H9 (cell line): ENCODE measurements around the gene NFATC1. TPM values are rescaled to one million over a fixed set of nuclear protein-coding genes. Genes with fewer than 3 reads are reported as not detected.

Source experiments
- DNase-seq: peaks from one replicate; pipeline ENCODE4 v3.0.0-alpha.2; 2017
- H2AFZ ChIP-seq: one replicate; pipeline ENCODE4 v1.6.1; 2013; ENCODE audit warnings: mild to moderate bottlenecking, low read length, control low read depth, moderate library complexity
- H2AK5ac ChIP-seq: 2 replicates; pipeline ENCODE4 v1.6.1; 2013; ENCODE audit warnings: low read length, control low read depth, mixed read lengths; ENCODE audit not compliant: insufficient read length
- H2BK120ac ChIP-seq: one replicate; pipeline ENCODE4 v1.6.1; 2013; ENCODE audit warnings: low read depth, mild to moderate bottlenecking, low read length, control low read depth, inconsistent platforms; ENCODE audit not compliant: poor library complexity, severe bottlenecking
- H2BK12ac ChIP-seq: 2 replicates; pipeline ENCODE4 v1.6.1; 2013; ENCODE audit warnings: low read length, control low read depth, mixed read lengths, low read depth; ENCODE audit not compliant: insufficient read length
- H2BK15ac ChIP-seq: 2 replicates; pipeline ENCODE4 v1.6.1; 2013; ENCODE audit warnings: low read depth, low read length, control low read depth
- H2BK20ac ChIP-seq: one replicate; pipeline ENCODE4 v1.6.1; 2013; ENCODE audit warnings: low read depth, mild to moderate bottlenecking, low read length, control low read depth, inconsistent platforms; ENCODE audit not compliant: poor library complexity, severe bottlenecking
- H2BK5ac ChIP-seq: 2 replicates; pipeline ENCODE4 v1.6.1; 2013; ENCODE audit warnings: low read length, control low read depth, mixed read lengths; ENCODE audit not compliant: insufficient read length
- H3K14ac ChIP-seq: 2 replicates; pipeline ENCODE4 v1.6.1; 2013; ENCODE audit warnings: low read length, control low read depth; ENCODE audit not compliant: insufficient read depth
- H3K18ac ChIP-seq: 2 replicates; pipeline ENCODE4 v1.6.1; 2013; ENCODE audit warnings: low read depth, mild to moderate bottlenecking, mixed read lengths, low read length, control low read depth; ENCODE audit not compliant: insufficient read length
- H3K23ac ChIP-seq: 2 replicates; pipeline ENCODE4 v1.6.1; 2013; ENCODE audit warnings: low read length, control low read depth, mixed read lengths, low read depth; ENCODE audit not compliant: insufficient read length
- H3K23me2 ChIP-seq: 2 replicates; pipeline ENCODE4 v1.6.1; 2013; ENCODE audit warnings: low read depth, mild to moderate bottlenecking, mixed read lengths, low read length, control low read depth; ENCODE audit not compliant: insufficient read length, poor library complexity, severe bottlenecking
- H3K27ac ChIP-seq: 2 replicates; pipeline ENCODE4 v1.5.1; 2013; ENCODE audit warnings: low read length, control low read depth, mixed read lengths, low read depth; ENCODE audit not compliant: insufficient read length
- H3K27me3 ChIP-seq: 2 replicates; pipeline ENCODE4 v1.6.1; 2013; ENCODE audit warnings: low read length, control low read depth, inconsistent platforms; ENCODE audit not compliant: insufficient read depth
- H3K4ac ChIP-seq: 2 replicates; pipeline ENCODE4 v1.6.1; 2013; ENCODE audit warnings: low read depth, mild to moderate bottlenecking, control low read depth, inconsistent platforms, low read length, moderate library complexity
- H3K4me1 ChIP-seq: 2 replicates; pipeline ENCODE4 v1.6.1; 2013; ENCODE audit warnings: low read length, control low read depth, inconsistent platforms; ENCODE audit not compliant: insufficient read depth
- H3K4me2 ChIP-seq: 2 replicates; pipeline ENCODE4 v1.6.1; 2013; ENCODE audit warnings: low read length, control low read depth, mixed read lengths; ENCODE audit not compliant: insufficient read length, insufficient read depth
- H3K56ac ChIP-seq: 2 replicates; pipeline ENCODE4 v1.6.1; 2013; ENCODE audit warnings: low read depth, mild to moderate bottlenecking, mixed read lengths, low read length, control low read depth; ENCODE audit not compliant: insufficient read length
- H3K79me1 ChIP-seq: 2 replicates; pipeline ENCODE4 v1.6.1; 2013; ENCODE audit warnings: low read depth, mild to moderate bottlenecking, moderate library complexity, low read length, control low read depth, inconsistent platforms; ENCODE audit not compliant: insufficient read depth, poor library complexity, severe bottlenecking
- H3K79me2 ChIP-seq: 2 replicates; pipeline ENCODE4 v1.6.1; 2013; ENCODE audit warnings: low read length, control low read depth, inconsistent platforms; ENCODE audit not compliant: insufficient read depth
- H3K9ac ChIP-seq: 2 replicates; pipeline ENCODE4 v1.6.1; 2013; ENCODE audit warnings: low read length, control low read depth, mixed read lengths; ENCODE audit not compliant: insufficient read length; ENCODE audit errors: extremely low read depth
- H3K9me3 ChIP-seq: one replicate; pipeline ENCODE4 v1.6.1; 2013; ENCODE audit warnings: low read depth, low read length, inconsistent platforms; ENCODE audit not compliant: control insufficient read depth
- H3T11ph ChIP-seq: one replicate; pipeline ENCODE4 v1.6.1; 2013; ENCODE audit warnings: mild to moderate bottlenecking, low read length, control low read depth, inconsistent platforms
- H4K20me1 ChIP-seq: one replicate; pipeline ENCODE4 v1.6.1; 2013; ENCODE audit not compliant: control insufficient read depth, insufficient read length, insufficient read depth
- H4K5ac ChIP-seq: 2 replicates; pipeline ENCODE4 v1.6.1; 2013; ENCODE audit warnings: low read depth, mild to moderate bottlenecking, mixed read lengths, low read length, control low read depth; ENCODE audit not compliant: insufficient read length
- H4K8ac ChIP-seq: replicated peaks from 2 replicates; pipeline ENCODE4 v1.6.1; 2013; ENCODE audit warnings: low read length, control low read depth, mixed read lengths, low read depth; ENCODE audit not compliant: insufficient read length
- H4K91ac ChIP-seq: 2 replicates; pipeline ENCODE4 v1.6.1; 2013; ENCODE audit warnings: low read depth, mild to moderate bottlenecking, moderate library complexity, mixed read lengths, low read length, control low read depth; ENCODE audit not compliant: insufficient read length
- H3K27ac Mint-ChIP-seq, 3 experiments: 2 replicates in 2 of 3; 3 replicates in 1 of 3; pipeline ENCODE4 v1.8.0; 2020 to 2021; ENCODE audit warnings: mixed read lengths in 3 of 3, mild to moderate bottlenecking in 1 of 3, moderate library complexity in 1 of 3
- H3K27me3 Mint-ChIP-seq: 2 replicates; pipeline ENCODE4 v1.8.0; 2021; ENCODE audit warnings: low read depth, mild to moderate bottlenecking, moderate library complexity, mixed read lengths
- H3K36me3 Mint-ChIP-seq, 3 experiments: 2 replicates in 2 of 3; 3 replicates in 1 of 3; pipeline ENCODE4 v1.8.0; 2020 to 2021; ENCODE audit warnings: low read depth in 3 of 3, mixed read lengths in 3 of 3; ENCODE audit not compliant: insufficient read depth in 1 of 3
- H3K4me1 Mint-ChIP-seq, 2 experiments: 2 replicates each; pipeline ENCODE4 v1.8.0; 2020; ENCODE audit warnings: mixed read lengths in 2 of 2
- H3K4me3 Mint-ChIP-seq, 2 experiments: 2 replicates in 1 of 2; 3 replicates in 1 of 2; pipeline ENCODE4 v1.8.0; 2020 to 2021; ENCODE audit warnings: mild to moderate bottlenecking in 2 of 2, mixed read lengths in 2 of 2, moderate library complexity in 1 of 2
- H3K9me3 Mint-ChIP-seq, 2 experiments: 2 replicates in 1 of 2; 3 replicates in 1 of 2; pipeline ENCODE4 v1.8.0; 2020; ENCODE audit warnings: mild to moderate bottlenecking in 2 of 2, mixed read lengths in 2 of 2, moderate library complexity in 1 of 2
- CTCF ChIP-seq: fragments of 200-600 bp; sonication (generic); conservative IDR thresholded peaks from 3 replicates; pipeline ENCODE4 v1.8.0; 2021; ENCODE audit warnings: antibody characterized with exemption, mild to moderate bottlenecking
- WGBS: extraction: QIAGEN DNeasy Blood & Tissue Kit; methylation state at CpG from one replicate; pipeline ENCODE4 v1.1.7; 2013; ENCODE audit warnings: missing lambda C conversion rate, low lambda C conversion rate, mixed read lengths; ENCODE audit not compliant: insufficient read length; ENCODE audit errors: extremely low coverage; 5-methylcytosine and 5-hydroxymethylcytosine counted together
- total RNA-seq: library from RNA; stranded (reverse); gene quantifications from 2 replicates; pipeline ENCODE4 v1.2.1, GENCODE V29; 2021

NFATC1 gene
- total RNA-seq, 1 experiment from 2014 or later: 5.5 TPM

- Histone ChIP-seq H3K4me1 (no peaks in the 10 kb centered on the region; the same call in 1 of the 2 replicates), H3K4ac (no peak overlapping the region), H3K4me2 (no peak overlapping the region), H2BK15ac (no peak overlapping the region), H2BK12ac (no peak overlapping the region), H4K91ac (no peak overlapping the region), H3K27me3 (no peaks in the 10 kb centered on the region), H3K56ac (no peak overlapping the region), H2AK5ac (no peak overlapping the region), H3K27ac (no peak overlapping the region), H3K14ac (no peak overlapping the region), H2BK20ac (no peak overlapping the region), H3K9me3 (no peaks in the 10 kb centered on the region), H3K79me1 (no peaks in the 10 kb centered on the region), H3T11ph (no peak overlapping the region), H2BK5ac (no peak overlapping the region), H2AFZ (no peak overlapping the region), H3K79me2 (no peaks in the 10 kb centered on the region), H2BK120ac (no peak overlapping the region), H4K8ac (no peak overlapping the region), H3K23ac (no peak overlapping the region), H3K9ac (no peak overlapping the region), H4K5ac (no peak overlapping the region), H3K23me2 (no peaks in the 10 kb centered on the region), H4K20me1 (no peaks in the 10 kb centered on the region), H3K18ac (no peak overlapping the region)
- Mint-ChIP-seq H3K27me3 (no peaks in the 10 kb centered on the region), H3K4me1 (peaks cover 0 to 6% of the 10 kb centered on the region in 2 experiments; a peak in 1 of 4 replicates), H3K9me3 (no peaks in the 10 kb centered on the region), H3K36me3 (peaks cover 27 to 42% (median 40%) of the 10 kb centered on the region in 3 experiments), H3K4me3 (no peak overlapping the region), H3K27ac (no peak overlapping the region)
- no CpG with 5 or more reads among the region's 5 CpGs for WGBS
- DNase-seq: no peak
- no peak for TF ChIP-seq CTCF
Observed at GRCh38 chr18:79348066-79348465, 47.7 kb upstream of the NFATC1 start.
